Upper lobe of left lung (tissue), 6 donors: Measurements from ENCODE around the gene MLC1. TPM values are rescaled to one million over a fixed set of nuclear protein-coding genes. Genes with fewer than 3 reads are reported as not detected.
A peak's percentile ranks its signal among the peaks of the same experiment; 100 is the strongest.

Experiments
- ATAC-seq, 2 donors: fragments of 200-7000 bp; cut with Tn5 transposase; one replicate each; pipeline ENCODE4 v1.9.1; 2022; ENCODE audit warnings: mild to moderate bottlenecking in 2 of 2, moderate library complexity in 2 of 2; ENCODE audit not compliant: low FRiP score in 2 of 2
- DNase-seq, 2 donors: peaks; one replicate each; pipeline ENCODE4 v3.0.0-alpha.2; 2019 to 2020
- H3K27ac ChIP-seq, 4 donors: fragments of 200-600 bp; sonication (generic); one replicate each; pipeline ENCODE4 v1.5.1; 2016 to 2019
- H3K27me3 ChIP-seq, 4 donors: fragments of 200-600 bp; sonication (generic); one replicate each; pipeline ENCODE4 v1.5.1; 2017 to 2019
- H3K36me3 ChIP-seq, 4 donors: fragments of 200-600 bp; sonication (generic); one replicate each; pipeline ENCODE4 v1.5.1; 2016 to 2019
- H3K4me1 ChIP-seq, 4 donors: fragments of 200-600 bp; sonication (generic); one replicate each; pipeline ENCODE4 v1.5.1; 2018 to 2019
- H3K4me3 ChIP-seq, 4 donors: fragments of 200-600 bp; sonication (generic); one replicate each; pipeline ENCODE4 v1.5.1; 2017 to 2019; ENCODE audit warnings: mild to moderate bottlenecking in 2 of 4, moderate library complexity in 1 of 4
- H3K9me3 ChIP-seq, 4 donors: fragments of 200-600 bp; sonication (generic); one replicate each; pipeline ENCODE4 v1.5.1; 2018 to 2019
- EP300 ChIP-seq, 4 donors: sonication (generic); formaldehyde crosslinking; IDR thresholded peaks; one replicate each; pipeline ENCODE4 v1.5.1; 2017; ENCODE audit warnings: antibody characterized with exemption in 4 of 4, control low read depth in 2 of 4
- POLR2A ChIP-seq, 4 donors: fragments of 450-650 bp; IDR thresholded peaks; one replicate each; pipeline ENCODE4 v1.5.1; 2016 to 2017; ENCODE audit warnings: antibody characterized with exemption in 4 of 4, mild to moderate bottlenecking in 2 of 4
- POLR2AphosphoS5 ChIP-seq, 2 donors: sonication (generic); formaldehyde crosslinking; IDR thresholded peaks; one replicate each; pipeline ENCODE4 v1.5.1; 2017; ENCODE audit warnings: antibody characterized with exemption in 2 of 2
- WGBS, 2 donors: methylation state at CpG; one replicate each; pipeline ENCODE4 v1.1.5; 2017 to 2018; 5-methylcytosine and 5-hydroxymethylcytosine counted together
- total RNA-seq, 6 donors: library from RNA; depleted of rRNA in 4 of 6; stranded (reverse); fragments of >200 nt in 4 of 6; gene quantifications; one replicate each; pipeline versions ENCODE4 v1.1.0 to v1.2.1, GENCODE V29; 2016 to 2021
- TF ChIP-seq, protein P1 (sequence below), 6 experiments: fragments of 450-650 bp in 4 of 6; fragments of 200-600 bp in 2 of 6; sonication (generic) in 2 of 6; IDR thresholded peaks; one replicate each; pipeline ENCODE4 v1.5.1; 2016 to 2019; ENCODE audit warnings: antibody characterized with exemption in 6 of 6
- donor health status: DM: no; HTN: no; CAD: no; lungs with moderate emphysema.
- donor health status: DM: no; HTN: yes; CAD: no; lungs with severe emphysema.

The MLC1 gene
- total RNA-seq, 6 donors from 2014 or later: 0.78 to 3.1 (median 1.2) TPM

- H3K27ac ChIP-seq: no peak overlapping the region
- no peaks in the 10 kb centered on the region for H3K36me3 ChIP-seq
- H3K9me3 ChIP-seq: no peaks in the 10 kb centered on the region
- 84 to 91% methylated on average over 8 to 18 of the region's 19 CpGs for WGBS, 2 donors
- ATAC-seq (peak in 1 of 2 donors; percentile 4), DNase-seq (peak in 1 of 2 donors; percentile 71)
- H3K27me3 ChIP-seq: no peaks in the 10 kb centered on the region
- H3K4me1 ChIP-seq: no peaks in the 10 kb centered on the region
- TF ChIP-seq POLR2AphosphoS5 (IDR thresholded peaks at IDR 0.05) (no peak), EP300 (IDR thresholded peaks at IDR 0.05) (no peak), POLR2A (IDR thresholded peaks at IDR 0.05) (no peak)
- TF ChIP-seq, protein P1, sequence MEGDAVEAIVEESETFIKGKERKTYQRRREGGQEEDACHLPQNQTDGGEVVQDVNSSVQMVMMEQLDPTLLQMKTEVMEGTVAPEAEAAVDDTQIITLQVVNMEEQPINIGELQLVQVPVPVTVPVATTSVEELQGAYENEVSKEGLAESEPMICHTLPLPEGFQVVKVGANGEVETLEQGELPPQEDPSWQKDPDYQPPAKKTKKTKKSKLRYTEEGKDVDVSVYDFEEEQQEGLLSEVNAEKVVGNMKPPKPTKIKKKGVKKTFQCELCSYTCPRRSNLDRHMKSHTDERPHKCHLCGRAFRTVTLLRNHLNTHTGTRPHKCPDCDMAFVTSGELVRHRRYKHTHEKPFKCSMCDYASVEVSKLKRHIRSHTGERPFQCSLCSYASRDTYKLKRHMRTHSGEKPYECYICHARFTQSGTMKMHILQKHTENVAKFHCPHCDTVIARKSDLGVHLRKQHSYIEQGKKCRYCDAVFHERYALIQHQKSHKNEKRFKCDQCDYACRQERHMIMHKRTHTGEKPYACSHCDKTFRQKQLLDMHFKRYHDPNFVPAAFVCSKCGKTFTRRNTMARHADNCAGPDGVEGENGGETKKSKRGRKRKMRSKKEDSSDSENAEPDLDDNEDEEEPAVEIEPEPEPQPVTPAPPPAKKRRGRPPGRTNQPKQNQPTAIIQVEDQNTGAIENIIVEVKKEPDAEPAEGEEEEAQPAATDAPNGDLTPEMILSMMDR (IDR thresholded peaks at IDR 0.05): no peak
- H3K4me3 ChIP-seq: no peak overlapping the region
Observed at GRCh38 chr22:50046019-50046415, 39.2 kb downstream of the MLC1 start.

- Histone ChIP-seq H3K9me3 (no peaks in the 10 kb centered on the region), H3K36me3 (no peaks in the 10 kb centered on the region), H3K27ac (no peak overlapping the region), H3K4me3 (no peak overlapping the region), H3K27me3 (no peaks in the 10 kb centered on the region), H3K4me1 (no peaks in the 10 kb centered on the region)
- TF ChIP-seq POLR2AphosphoS5 (IDR thresholded peaks at IDR 0.05) (no peak), EP300 (IDR thresholded peaks at IDR 0.05) (no peak), POLR2A (IDR thresholded peaks at IDR 0.05) (no peak)
- TF ChIP-seq, protein P1 (IDR thresholded peaks at IDR 0.05): no peak
- WGBS, 2 donors: 77 to 82% methylated on average over 25 to 30 of the region's 35 CpGs
- ATAC-seq (peak; percentile 7 to 9), DNase-seq (peak in 1 of 2 donors; percentile 71)
Observed at GRCh38 chr22:50045211-50046018, 39.8 kb downstream of the MLC1 start.

DNA sequence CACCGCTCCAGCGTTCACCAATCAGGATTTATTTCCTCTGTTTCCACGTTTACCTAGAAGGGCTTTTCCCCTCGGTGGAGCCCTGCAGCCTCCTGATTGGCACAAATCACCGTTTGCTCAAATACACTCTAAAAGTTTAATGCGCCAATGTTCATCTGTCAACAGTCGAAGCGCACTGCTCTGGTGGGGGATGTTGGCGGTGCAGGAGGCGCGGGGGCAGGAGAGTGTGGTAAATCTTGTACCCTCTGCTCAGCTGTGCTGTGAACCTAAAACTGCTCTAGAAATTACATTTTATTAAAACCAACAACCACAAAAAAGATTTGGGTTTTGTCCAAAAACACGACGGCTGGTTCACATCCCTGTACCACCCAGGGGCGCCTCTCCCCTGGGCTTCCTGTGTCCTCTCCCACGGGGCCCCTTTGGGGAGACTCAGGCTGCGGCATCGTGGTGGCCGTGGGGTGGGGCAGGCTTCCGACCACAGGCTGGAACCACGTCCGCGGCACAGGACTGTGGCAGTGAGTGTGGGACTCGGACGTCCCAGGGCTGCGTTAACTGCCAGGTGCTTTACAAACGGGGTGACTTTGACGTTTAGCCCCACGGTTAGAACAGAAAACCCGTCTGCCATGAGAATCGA, 40.6 kb downstream of the MLC1 start:
- WGBS, 2 donors: 51 to 60% methylated on average over 19 to 29 of the region's 30 CpGs
- TF ChIP-seq EP300 (IDR thresholded peaks at IDR 0.05) (no peak), POLR2AphosphoS5 (IDR thresholded peaks at IDR 0.05) (no peak), POLR2A (IDR thresholded peaks at IDR 0.05) (no peak)
- TF ChIP-seq, protein P1 (IDR thresholded peaks at IDR 0.05): no peak
- no peaks in the 10 kb centered on the region for H3K36me3 ChIP-seq
- H3K27me3 ChIP-seq: no peaks in the 10 kb centered on the region
- no peaks in the 10 kb centered on the region for H3K4me1 ChIP-seq
- ATAC-seq: no peak
- no peaks in the 10 kb centered on the region for H3K9me3 ChIP-seq
- H3K4me3 ChIP-seq: no peak overlapping the region
- peak in 1 of 2 donors; percentile 63 for DNase-seq
- no peak overlapping the region for H3K27ac ChIP-seq

GRCh38 chr22:50041361-50042065, 43.7 kb downstream of the MLC1 start:
- H3K4me3 ChIP-seq: no peak overlapping the region
- H3K9me3 ChIP-seq: peaks cover 0 to 9% (median 0%) of the 10 kb centered on the region in 4 donors
- DNase-seq: no peak
- no peak for ATAC-seq
- no peaks in the 10 kb centered on the region for H3K27me3 ChIP-seq
- H3K27ac ChIP-seq: no peak overlapping the region
- no peaks in the 10 kb centered on the region for H3K4me1 ChIP-seq
- 86 to 90% methylated on average over 9 to 17 of the region's 17 CpGs for WGBS, 2 donors
- no peaks in the 10 kb centered on the region for H3K36me3 ChIP-seq
- TF ChIP-seq, protein P1 (IDR thresholded peaks at IDR 0.05): no peak
- TF ChIP-seq EP300 (IDR thresholded peaks at IDR 0.05): no peak
- no peak for TF ChIP-seq POLR2A (IDR thresholded peaks at IDR 0.05)
- no peak for TF ChIP-seq POLR2AphosphoS5 (IDR thresholded peaks at IDR 0.05)
